Thymus (tissue), 11 donors: ENCODE data around the gene PELI2. TPM values are rescaled to one million over a fixed set of nuclear protein-coding genes. Genes with fewer than 3 reads are reported as not detected.

Source experiments
- DNase-seq, 9 donors: peaks; one replicate each; pipeline ENCODE4 v3.0.0-alpha.2; 2013; ENCODE audit warnings: low spot score in 9 of 9, low read depth in 6 of 9, missing footprints in 1 of 9
- H3K27ac ChIP-seq, 2 donors: one replicate each; pipeline ENCODE4 v1.5.1; 2013; ENCODE audit warnings: control low read depth in 1 of 2, low read depth in 1 of 2, low read length in 1 of 2, mild to moderate bottlenecking in 1 of 2, moderate library complexity in 1 of 2
- H3K27me3 ChIP-seq, 2 donors: one replicate each; pipeline ENCODE4 v1.5.1; 2013; ENCODE audit warnings: low read length in 1 of 2; ENCODE audit not compliant: control insufficient read depth in 2 of 2, insufficient read depth in 1 of 2
- H3K36me3 ChIP-seq, 2 donors: one replicate each; pipeline ENCODE4 v1.5.1; 2013; ENCODE audit warnings: low read length in 1 of 2, mild to moderate bottlenecking in 1 of 2, moderate library complexity in 1 of 2; ENCODE audit not compliant: control insufficient read depth in 2 of 2, insufficient read depth in 2 of 2
- H3K4me1 ChIP-seq, 2 donors: one replicate each; pipeline ENCODE4 v1.5.1; 2013; ENCODE audit warnings: low read length in 2 of 2; ENCODE audit not compliant: control insufficient read depth in 2 of 2, insufficient read depth in 2 of 2
- H3K4me3 ChIP-seq, 2 donors: one replicate each; pipeline ENCODE4 v1.5.1; 2013; ENCODE audit warnings: low read length in 2 of 2, control low read depth in 1 of 2, mild to moderate bottlenecking in 1 of 2
- H3K9me3 ChIP-seq, 2 donors: one replicate each; pipeline ENCODE4 v1.5.1; 2013; ENCODE audit warnings: low read length in 1 of 2, mild to moderate bottlenecking in 1 of 2; ENCODE audit not compliant: control insufficient read depth in 2 of 2, insufficient read depth in 1 of 2
- WGBS: extraction: QIAGEN DNeasy Blood & Tissue Kit; methylation state at CpG from one replicate; pipeline ENCODE4 v1.1.7; 2013; 5-methylcytosine and 5-hydroxymethylcytosine counted together
- polyA plus RNA-seq: library from polyadenylated mRNA; stranded (reverse); fragments of 200-250 nt; gene quantifications from one replicate; pipeline ENCODE4 v1.2.3, GENCODE V29; 2013
- total RNA-seq: library from RNA; stranded (reverse); fragments of 120-200 nt; gene quantifications from one replicate; pipeline ENCODE4 v1.2.4, GENCODE V29; 2013
- donor health status: healthy.

Gene PELI2
- total and polyA plus RNA-seq, 2 donors = 8.6 to 21.1 TPM

- no peaks in the 10 kb centered on the region for H3K9me3 ChIP-seq
- peak in 3 of 9 donors; percentile 24 to 60 (median 32) for DNase-seq
- no peaks in the 10 kb centered on the region for H3K27me3 ChIP-seq
- no peaks in the 10 kb centered on the region for H3K36me3 ChIP-seq
- no peak overlapping the region for H3K4me3 ChIP-seq
- WGBS = 94% methylated on average over 7 of the region's 7 CpGs
- H3K27ac ChIP-seq = no peak overlapping the region
- no peaks in the 10 kb centered on the region for H3K4me1 ChIP-seq
Observed at GRCh38 chr14:56331592-56332216, 213.5 kb downstream of the PELI2 start.

GRCh38 chr14:56333359-56334292 lies 215.4 kb downstream of the PELI2 start:
- no peaks in the 10 kb centered on the region for H3K9me3 ChIP-seq

GRCh38 chr14:56334458-56334857 lies 216.2 kb downstream of the PELI2 start:
- Histone ChIP-seq H3K27me3 (no peaks in the 10 kb centered on the region), H3K9me3 (no peaks in the 10 kb centered on the region), H3K27ac (no peak overlapping the region), H3K36me3 (no peaks in the 10 kb centered on the region), H3K4me1 (no peaks in the 10 kb centered on the region), H3K4me3 (no peak overlapping the region)
- 97% methylated on average over 1 of the region's 1 CpG for WGBS
- no peak for DNase-seq

More at GRCh38 chr14:56333359-56334292, 215.4 kb downstream of the PELI2 start:
- Histone ChIP-seq H3K36me3 (no peaks in the 10 kb centered on the region), H3K27ac (no peak overlapping the region), H3K4me1 (no peaks in the 10 kb centered on the region), H3K27me3 (no peaks in the 10 kb centered on the region), H3K4me3 (no peak overlapping the region)
- DNase-seq = no peak
- WGBS = 87% methylated on average over 9 of the region's 9 CpGs

GRCh38 chr14:56338674-56339073 lies 220.5 kb downstream of the PELI2 start:
- H3K9me3 ChIP-seq = no peaks in the 10 kb centered on the region
- no peak for DNase-seq
- H3K36me3 ChIP-seq = no peaks in the 10 kb centered on the region
- H3K27ac ChIP-seq = no peak overlapping the region
- peaks cover 3 to 19% of the 10 kb centered on the region in 2 donors for H3K4me1 ChIP-seq
- 97% methylated on average over 4 of the region's 4 CpGs for WGBS
- H3K27me3 ChIP-seq = no peaks in the 10 kb centered on the region
- H3K4me3 ChIP-seq = no peak overlapping the region

GRCh38 chr14:56339855-56340701 lies 221.9 kb downstream of the PELI2 start:
- H3K27me3 ChIP-seq = no peaks in the 10 kb centered on the region
- H3K4me3 ChIP-seq = no peak overlapping the region
- peak in 7 of 9 donors; percentile 45 to 84 (median 66) for DNase-seq
- H3K36me3 ChIP-seq = no peaks in the 10 kb centered on the region
- 40% methylated on average over 9 of the region's 9 CpGs for WGBS
- no peaks in the 10 kb centered on the region for H3K9me3 ChIP-seq
- peaks cover 3 to 19% of the 10 kb centered on the region in 2 donors for H3K4me1 ChIP-seq
- H3K27ac ChIP-seq = no peak overlapping the region

GRCh38 chr14:56340932-56341331 lies 222.7 kb downstream of the PELI2 start:
- no peak for DNase-seq
- H3K4me1 ChIP-seq = peaks cover 3 to 19% of the 10 kb centered on the region in 2 donors
- H3K27me3 ChIP-seq = no peaks in the 10 kb centered on the region
- WGBS = 93% methylated on average over 1 of the region's 1 CpG
- H3K36me3 ChIP-seq = no peaks in the 10 kb centered on the region
- no peaks in the 10 kb centered on the region for H3K9me3 ChIP-seq
- H3K4me3 ChIP-seq = no peak overlapping the region
- no peak overlapping the region for H3K27ac ChIP-seq

GRCh38 chr14:56341766-56342493 lies 223.7 kb downstream of the PELI2 start:
- peak in 3 of 9 donors; percentile 11 to 38 (median 22) for DNase-seq
- no peak overlapping the region for H3K4me3 ChIP-seq
- H3K9me3 ChIP-seq = no peaks in the 10 kb centered on the region
- H3K4me1 ChIP-seq = peaks cover 3 to 19% of the 10 kb centered on the region in 2 donors
- peak overlapping the region in 1 of 2 donors; percentile 69 for H3K27ac ChIP-seq
- no peaks in the 10 kb centered on the region for H3K27me3 ChIP-seq
- WGBS = 66% methylated on average over 7 of the region's 7 CpGs
- no peaks in the 10 kb centered on the region for H3K36me3 ChIP-seq

GRCh38 chr14:56342494-56342942 lies 224.3 kb downstream of the PELI2 start:
- no peaks in the 10 kb centered on the region for H3K36me3 ChIP-seq
- H3K27me3 ChIP-seq = no peaks in the 10 kb centered on the region
- no peak overlapping the region for H3K4me3 ChIP-seq
- peak overlapping the region in 1 of 2 donors; percentile 40 for H3K27ac ChIP-seq
- 30% methylated on average over 5 of the region's 5 CpGs for WGBS
- H3K4me1 ChIP-seq = peaks cover 3 to 19% of the 10 kb centered on the region in 2 donors
- DNase-seq = peak in 5 of 9 donors; percentile 15 to 68 (median 38)
- no peaks in the 10 kb centered on the region for H3K9me3 ChIP-seq
